Nephron progenitor cell (in vitro differentiated cells): ENCODE results near the gene GRID2.
"Not testable (repeated sequence)": the region's sequence is repeated elsewhere in the genome, so short reads cannot be mapped to it uniquely, and the experiment has no call there.

ENCODE experiments used
- DNase-seq: peaks from one replicate; pipeline ENCODE4 v3.0.0; 2021
- H3K27ac Mint-ChIP-seq: 2 replicates; pipeline ENCODE4 v1.8.0; 2021; ENCODE audit warnings: mild to moderate bottlenecking, moderate library complexity, mixed read lengths
- H3K27me3 Mint-ChIP-seq: 2 replicates; pipeline ENCODE4 v1.8.0; 2021; ENCODE audit warnings: mild to moderate bottlenecking, low read depth, mixed read lengths; ENCODE audit not compliant: poor library complexity
- H3K36me3 Mint-ChIP-seq: 2 replicates; pipeline ENCODE4 v1.8.0; 2021; ENCODE audit warnings: low read depth, mixed read lengths
- H3K4me1 Mint-ChIP-seq: 2 replicates; pipeline ENCODE4 v1.8.0; 2021; ENCODE audit warnings: mixed read lengths
- H3K4me3 Mint-ChIP-seq: 2 replicates; pipeline ENCODE4 v1.8.0; 2021; ENCODE audit warnings: mild to moderate bottlenecking, moderate library complexity, mixed read lengths
- H3K9me3 Mint-ChIP-seq: 2 replicates; pipeline ENCODE4 v1.8.0; 2021; ENCODE audit warnings: mild to moderate bottlenecking, moderate library complexity, mixed read lengths
- TF ChIP-seq, protein P1 (sequence below): fragments of 200-600 bp; sonication (generic); IDR thresholded peaks from 2 replicates; pipeline ENCODE4 v1.5.0; 2021; ENCODE audit warnings: antibody characterized with exemption

GRID2 gene

DNA sequence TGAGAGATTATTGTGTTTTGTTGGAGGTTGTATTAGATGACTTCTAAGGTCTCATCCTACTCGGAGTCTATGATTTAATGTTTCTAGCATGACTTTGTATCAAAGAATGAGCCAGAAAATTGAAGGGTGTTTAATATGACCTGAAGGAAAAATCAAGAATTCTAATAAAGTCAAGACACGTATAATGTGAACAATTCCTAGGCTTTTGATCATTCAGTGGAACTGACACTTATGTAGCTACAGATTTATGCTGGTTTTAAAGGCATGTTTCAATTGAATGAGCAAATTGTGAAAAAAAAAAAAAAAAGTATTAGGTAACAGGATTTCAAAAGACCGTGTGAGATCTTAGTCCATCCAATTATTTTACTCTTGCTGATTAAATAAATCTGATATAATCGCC is 64.9 kb downstream of the GRID2 start:
- H3K9me3 Mint-ChIP-seq, result no peaks in the 10 kb centered on the region
- no peak for DNase-seq
- TF ChIP-seq, protein P1, sequence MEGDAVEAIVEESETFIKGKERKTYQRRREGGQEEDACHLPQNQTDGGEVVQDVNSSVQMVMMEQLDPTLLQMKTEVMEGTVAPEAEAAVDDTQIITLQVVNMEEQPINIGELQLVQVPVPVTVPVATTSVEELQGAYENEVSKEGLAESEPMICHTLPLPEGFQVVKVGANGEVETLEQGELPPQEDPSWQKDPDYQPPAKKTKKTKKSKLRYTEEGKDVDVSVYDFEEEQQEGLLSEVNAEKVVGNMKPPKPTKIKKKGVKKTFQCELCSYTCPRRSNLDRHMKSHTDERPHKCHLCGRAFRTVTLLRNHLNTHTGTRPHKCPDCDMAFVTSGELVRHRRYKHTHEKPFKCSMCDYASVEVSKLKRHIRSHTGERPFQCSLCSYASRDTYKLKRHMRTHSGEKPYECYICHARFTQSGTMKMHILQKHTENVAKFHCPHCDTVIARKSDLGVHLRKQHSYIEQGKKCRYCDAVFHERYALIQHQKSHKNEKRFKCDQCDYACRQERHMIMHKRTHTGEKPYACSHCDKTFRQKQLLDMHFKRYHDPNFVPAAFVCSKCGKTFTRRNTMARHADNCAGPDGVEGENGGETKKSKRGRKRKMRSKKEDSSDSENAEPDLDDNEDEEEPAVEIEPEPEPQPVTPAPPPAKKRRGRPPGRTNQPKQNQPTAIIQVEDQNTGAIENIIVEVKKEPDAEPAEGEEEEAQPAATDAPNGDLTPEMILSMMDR, result no peak
- H3K4me3 Mint-ChIP-seq, result no peak overlapping the region
- no peak overlapping the region for H3K27ac Mint-ChIP-seq
- no peaks in the 10 kb centered on the region for H3K4me1 Mint-ChIP-seq
- no peaks in the 10 kb centered on the region for H3K27me3 Mint-ChIP-seq
- H3K36me3 Mint-ChIP-seq, result no peaks in the 10 kb centered on the region

DNA sequence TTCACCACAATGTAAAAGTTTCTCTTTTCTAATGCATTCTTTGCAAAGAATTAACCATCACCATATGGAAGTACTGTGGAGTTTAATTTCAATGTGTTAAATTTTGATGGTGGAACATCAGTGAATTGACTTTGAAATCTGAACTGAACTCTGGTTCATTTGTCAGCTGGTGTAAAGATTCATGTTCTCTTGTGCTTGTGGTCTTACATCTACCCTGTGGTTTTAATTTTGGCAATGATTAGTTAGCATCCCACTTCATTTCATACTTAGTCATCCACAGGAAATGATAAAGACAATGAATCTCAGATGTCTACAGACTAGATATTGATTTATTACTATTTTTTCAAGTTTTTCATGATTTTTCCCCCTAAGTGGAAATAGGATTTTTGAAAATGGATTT is 77.8 kb downstream of the GRID2 start:
- Mint-ChIP-seq H3K4me3 (no peak overlapping the region), H3K4me1 (no peaks in the 10 kb centered on the region), H3K27ac (no peak overlapping the region), H3K27me3 (no peaks in the 10 kb centered on the region), H3K36me3 (peaks cover 5% of the 10 kb centered on the region), H3K9me3 (peaks cover 9% of the 10 kb centered on the region)
- TF ChIP-seq, protein P1, result no peak
- no peak for DNase-seq

DNA sequence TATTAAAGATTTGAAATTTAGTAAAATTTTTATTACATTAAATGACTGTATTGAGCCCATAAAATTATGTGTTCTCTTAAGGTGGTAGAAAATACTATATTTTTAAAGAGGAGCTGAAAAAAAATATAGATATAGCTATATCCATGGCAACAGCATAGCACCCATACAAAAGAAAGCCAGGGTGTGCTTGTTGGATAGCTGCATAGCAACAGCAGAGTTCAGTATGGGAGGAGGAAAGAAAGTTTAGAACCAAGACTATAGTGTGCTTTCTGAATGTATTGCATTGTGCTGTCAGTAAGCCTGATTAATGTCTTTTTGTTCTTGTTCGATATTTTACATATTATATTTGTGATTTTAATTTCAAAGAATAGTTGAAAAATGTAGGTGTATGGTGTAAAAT is 78.4 kb downstream of the GRID2 start:
- TF ChIP-seq, protein P1, result no peak
- no peak overlapping the region for H3K4me3 Mint-ChIP-seq
- DNase-seq, result no peak
- H3K9me3 Mint-ChIP-seq, result peaks cover 5% of the 10 kb centered on the region
- no peaks in the 10 kb centered on the region for H3K27me3 Mint-ChIP-seq
- H3K4me1 Mint-ChIP-seq, result no peaks in the 10 kb centered on the region
- peaks cover 4% of the 10 kb centered on the region for H3K36me3 Mint-ChIP-seq
- no peak overlapping the region for H3K27ac Mint-ChIP-seq

DNA sequence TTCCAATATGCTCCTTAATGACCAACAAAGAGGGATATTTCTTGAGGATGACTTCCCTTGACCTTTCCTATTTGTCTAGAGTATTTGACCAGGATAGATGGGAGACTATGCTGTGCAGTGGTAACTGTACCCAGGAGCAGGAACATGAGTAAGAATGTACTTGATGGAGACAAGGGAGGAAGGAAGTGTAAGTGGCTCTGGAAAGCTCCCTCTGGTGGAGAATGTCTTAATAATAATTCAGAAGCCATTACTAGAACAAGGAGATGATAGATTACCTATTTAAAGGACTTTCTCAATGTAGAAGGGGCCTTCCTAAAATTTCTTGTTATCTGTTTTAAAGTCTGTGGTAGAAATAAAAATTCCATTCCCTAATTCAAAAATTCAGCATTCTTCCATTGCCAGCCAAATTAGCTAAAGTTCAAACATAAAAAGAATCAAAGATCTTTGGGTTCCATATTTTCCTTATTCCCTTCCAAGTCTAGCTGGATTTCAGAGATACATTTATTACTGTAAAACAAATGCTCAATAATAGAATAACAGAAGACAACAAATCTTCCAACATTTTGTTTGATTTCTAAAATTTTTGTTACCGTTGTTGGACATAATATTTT is 83.8 kb downstream of the GRID2 start:
- peak; percentile 8 for DNase-seq
- TF ChIP-seq, protein P1, result peak; percentile 64
- Mint-ChIP-seq H3K27me3 (no peaks in the 10 kb centered on the region), H3K27ac (no peak overlapping the region), H3K36me3 (no peaks in the 10 kb centered on the region), H3K9me3 (no peaks in the 10 kb centered on the region), H3K4me3 (no peak overlapping the region), H3K4me1 (peaks cover 5% of the 10 kb centered on the region)

DNA sequence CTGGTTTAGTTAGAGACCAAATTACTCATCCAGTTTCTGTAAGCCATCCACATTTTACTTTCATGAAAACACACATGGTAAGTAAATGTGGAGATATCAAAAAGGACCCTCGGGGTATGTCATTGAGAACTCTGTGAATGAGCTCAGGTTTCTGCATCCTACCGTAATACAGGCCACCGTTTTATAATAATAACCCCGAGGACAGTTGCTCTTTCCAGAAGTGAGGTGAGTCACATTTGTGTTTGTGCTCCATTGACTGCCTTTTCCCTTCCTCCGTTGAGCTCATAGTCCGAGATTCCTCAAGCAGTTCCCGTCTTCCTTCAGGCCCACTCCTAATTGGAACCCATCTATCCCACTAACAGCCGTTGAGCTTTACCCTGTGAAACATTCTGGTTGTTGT is 95.3 kb downstream of the GRID2 start:
- no peaks in the 10 kb centered on the region for H3K27me3 Mint-ChIP-seq
- H3K4me1 Mint-ChIP-seq, result no peaks in the 10 kb centered on the region
- H3K9me3 Mint-ChIP-seq, result no peaks in the 10 kb centered on the region
- DNase-seq, result no peak
- no peaks in the 10 kb centered on the region for H3K36me3 Mint-ChIP-seq
- H3K4me3 Mint-ChIP-seq, result no peak overlapping the region
- TF ChIP-seq, protein P1, result no peak
- no peak overlapping the region for H3K27ac Mint-ChIP-seq

DNA sequence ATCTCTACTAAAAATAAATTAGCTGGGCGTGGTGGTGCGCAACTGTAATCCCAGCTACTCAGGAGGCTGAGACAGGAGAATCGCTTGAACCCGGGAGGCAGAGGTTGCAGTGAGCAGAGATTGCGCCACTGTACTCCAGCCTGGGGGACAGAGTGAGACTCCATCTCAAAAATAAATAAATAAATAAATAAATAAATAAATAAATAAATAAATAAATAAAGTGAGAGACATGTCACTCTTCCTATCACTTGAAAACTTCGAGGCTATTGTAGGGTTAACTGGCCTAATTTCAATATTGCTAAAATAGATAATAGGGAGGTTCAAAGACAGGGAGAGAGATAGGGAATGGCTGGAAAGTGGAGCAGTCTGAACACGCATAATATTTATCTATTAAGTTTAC is 99.8 kb downstream of the GRID2 start:
- not testable (repeated sequence) for H3K4me3 Mint-ChIP-seq, H3K27me3 Mint-ChIP-seq, H3K36me3 Mint-ChIP-seq, H3K9me3 Mint-ChIP-seq, H3K27ac Mint-ChIP-seq, DNase-seq, H3K4me1 Mint-ChIP-seq
